HCEC 1CT (cell line): ENCODE measurements around the gene NUAK2.
"Not testable (repeated sequence)": the region's sequence is repeated elsewhere in the genome, so short reads cannot be mapped to it uniquely, and the experiment has no call there.

Experiments
- DNase-seq: peaks from one replicate; pipeline ENCODE4 v3.0.0-alpha.2; 2017

Gene NUAK2

GRCh38 chr1:205317311-205317917 is 4.1 kb downstream of the NUAK2 start:
- DNase-seq, result no peak

GRCh38 chr1:205316161-205316566 is 5.4 kb downstream of the NUAK2 start:
- DNase-seq, result no peak

- DNase-seq, result no peak
Measured at GRCh38 chr1:205315008-205315618, 6.4 kb downstream of the NUAK2 start.

GRCh38 chr1:205313563-205314308 is 7.8 kb downstream of the NUAK2 start:
- peak; percentile 61 for DNase-seq

- no peak for DNase-seq
Measured at GRCh38 chr1:205312866-205313562, 8.5 kb downstream of the NUAK2 start.

- DNase-seq, result no peak
Measured at GRCh38 chr1:205310976-205311704, 10.4 kb downstream of the NUAK2 start.

DNA sequence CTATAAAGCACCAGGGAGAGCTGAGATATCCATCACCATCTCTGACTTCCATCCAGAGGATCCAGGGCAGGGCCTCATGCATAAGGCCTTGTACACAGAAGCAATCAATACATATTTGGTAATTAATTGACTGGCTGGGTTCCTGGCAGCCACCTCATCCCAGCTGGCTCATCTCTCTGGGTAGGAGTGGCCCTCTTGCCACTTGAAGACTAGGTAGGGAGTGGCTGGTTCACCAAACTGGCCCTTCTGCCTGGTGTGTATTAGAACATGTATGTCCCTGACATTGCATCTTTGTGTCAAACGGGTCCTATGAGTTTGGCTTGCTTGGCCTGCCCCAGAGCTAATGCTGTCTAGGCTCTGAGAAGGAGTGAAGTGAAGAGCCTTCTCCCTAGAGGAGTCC is 11.8 kb downstream of the NUAK2 start:
- no peak for DNase-seq

DNA sequence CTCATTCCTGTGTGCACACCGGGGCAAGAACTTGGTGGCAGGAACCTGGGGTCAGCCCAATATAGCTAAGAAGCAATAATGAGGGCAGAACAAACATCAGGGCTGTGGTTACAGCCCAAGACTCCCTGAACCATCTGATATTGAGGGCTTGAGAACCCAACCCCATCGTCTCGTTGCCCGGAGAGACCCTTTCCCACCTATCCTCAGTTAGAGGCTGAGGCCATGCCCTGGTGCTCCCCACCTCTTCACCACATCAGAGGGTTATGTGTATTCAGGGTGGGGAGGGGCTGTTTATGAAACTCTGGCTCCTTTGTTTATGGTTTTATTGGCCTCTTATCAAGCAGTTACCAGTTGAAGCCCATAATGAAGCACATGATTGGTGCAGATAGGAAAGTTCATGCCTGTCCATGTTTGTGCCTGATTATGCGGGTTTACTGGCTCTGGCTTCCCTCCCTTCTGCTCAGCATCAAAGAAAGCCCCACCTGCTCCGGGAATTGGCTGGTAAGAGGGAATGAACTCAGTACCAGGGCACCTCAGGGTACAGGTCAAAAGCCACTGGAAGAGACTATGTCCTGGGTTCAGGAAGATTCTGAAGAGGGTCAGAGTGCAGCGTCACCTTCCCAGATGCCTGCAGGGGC is 14.5 kb downstream of the NUAK2 start:
- no peak for DNase-seq

DNA sequence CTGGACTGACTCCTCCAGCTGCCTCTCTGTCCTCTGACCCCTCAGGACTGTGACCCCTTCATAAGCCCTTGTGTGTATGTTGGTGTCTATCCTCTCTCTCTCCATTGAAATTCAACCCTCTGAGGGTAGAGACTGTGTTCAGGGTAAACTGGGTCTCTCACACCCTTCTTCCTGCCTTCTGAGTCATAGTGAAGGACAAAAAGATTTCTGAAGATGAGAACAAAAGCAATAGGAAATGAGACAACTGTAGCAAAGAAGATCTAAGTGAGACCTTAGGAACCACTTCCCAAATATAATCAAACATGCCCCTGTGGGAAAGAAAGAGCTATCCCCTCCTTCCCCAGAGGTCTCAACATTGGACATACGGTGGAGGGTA is 16.9 kb downstream of the NUAK2 start:
- no peak for DNase-seq

GRCh38 chr1:205304046-205304694 is 17.4 kb downstream of the NUAK2 start:
- no peak for DNase-seq

DNA sequence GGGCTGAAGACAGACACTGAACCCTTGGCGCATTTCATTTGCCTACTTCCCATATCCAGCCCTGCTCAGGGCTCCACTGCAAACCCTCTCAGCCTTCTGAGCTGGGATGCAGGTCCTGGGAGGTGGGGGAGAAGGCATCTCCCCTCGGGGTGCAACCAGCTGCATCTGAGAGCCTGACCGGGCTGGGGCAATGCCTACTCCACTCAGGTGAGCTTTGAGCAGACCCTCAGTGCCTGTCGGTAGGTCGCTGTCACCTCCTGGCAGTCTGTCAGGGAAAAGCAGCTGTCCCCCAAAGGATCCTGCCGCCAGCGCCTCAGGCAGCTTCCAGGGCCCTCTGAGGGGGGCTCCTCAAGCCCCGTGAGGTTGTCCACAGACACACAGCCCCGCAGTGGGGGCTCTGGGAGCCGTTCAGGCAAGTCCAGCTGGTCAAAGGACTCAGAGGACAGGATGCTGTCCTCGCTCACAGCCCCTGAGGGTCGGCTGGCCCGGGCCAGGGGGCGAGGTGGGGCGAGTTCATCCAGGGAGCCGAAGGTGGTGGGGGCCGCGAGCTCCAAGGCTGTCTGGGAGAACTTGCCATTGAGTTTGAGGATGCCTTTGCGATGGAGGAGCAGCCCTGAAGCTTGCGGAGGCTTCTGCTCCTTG is 18.2 kb downstream of the NUAK2 start:
- DNase-seq, result no peak

- DNase-seq, result no peak
Measured at GRCh38 chr1:205301842-205302588, 19.5 kb downstream of the NUAK2 start.

DNA sequence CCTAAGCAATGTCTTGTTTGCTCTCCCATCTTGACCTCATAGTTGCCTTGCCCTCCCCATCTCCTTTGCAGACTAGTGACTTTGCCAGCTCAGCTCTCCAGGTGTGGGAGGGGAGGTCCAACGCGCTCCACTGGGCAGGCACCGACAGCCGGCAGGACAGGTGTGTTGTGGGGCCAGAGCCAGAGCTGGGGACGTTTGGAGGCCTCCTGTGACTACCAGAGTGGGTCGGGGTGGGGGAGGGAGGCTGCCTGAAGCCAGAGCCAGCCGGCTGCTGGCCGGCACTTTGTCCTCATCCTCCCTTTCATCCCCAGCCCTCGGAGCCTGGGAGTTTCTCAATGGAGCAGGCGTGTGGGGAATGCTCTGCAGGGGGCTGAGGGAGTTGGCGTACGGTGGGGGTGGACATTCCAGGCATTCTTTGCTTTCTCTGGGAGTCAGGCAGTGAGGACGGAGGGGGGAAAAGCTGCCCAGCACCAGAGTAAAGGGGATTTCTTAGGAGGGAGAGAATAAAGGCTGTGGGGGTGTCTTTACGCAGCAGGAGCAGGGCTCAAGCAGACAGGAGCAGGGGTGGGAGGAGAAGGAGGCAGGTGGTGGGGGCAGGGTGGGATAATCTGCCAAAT is 20.2 kb downstream of the NUAK2 start:
- DNase-seq, result peak; percentile 90

GRCh38 chr1:205300149-205300548 is 21.4 kb downstream of the NUAK2 start:
- no peak for DNase-seq

- DNase-seq, result peak; percentile 91
Measured at GRCh38 chr1:205298191-205298994, 23.2 kb downstream of the NUAK2 start.

GRCh38 chr1:205297546-205298177 is 23.9 kb downstream of the NUAK2 start:
- DNase-seq, result not testable (repeated sequence)

DNA sequence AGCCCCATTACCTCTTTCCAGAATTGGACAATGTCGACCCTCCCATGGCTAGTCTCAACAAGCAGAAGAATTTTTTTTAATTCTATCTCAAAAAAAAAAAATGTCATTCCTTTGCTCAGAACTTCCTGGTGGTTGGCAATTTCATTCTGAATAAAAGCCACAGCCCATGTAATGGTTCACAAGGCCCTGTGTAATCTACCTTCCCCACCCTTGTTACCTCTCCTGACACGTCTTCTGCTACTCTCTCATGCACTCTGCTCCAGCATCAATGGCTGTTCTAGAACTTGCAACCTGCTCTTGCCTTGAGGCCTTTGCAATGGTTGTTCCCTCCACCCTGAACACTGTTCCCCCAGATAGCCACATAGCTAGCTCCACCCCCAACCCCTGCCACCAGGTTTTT is 25.4 kb downstream of the NUAK2 start:
- DNase-seq, result no peak

DNA sequence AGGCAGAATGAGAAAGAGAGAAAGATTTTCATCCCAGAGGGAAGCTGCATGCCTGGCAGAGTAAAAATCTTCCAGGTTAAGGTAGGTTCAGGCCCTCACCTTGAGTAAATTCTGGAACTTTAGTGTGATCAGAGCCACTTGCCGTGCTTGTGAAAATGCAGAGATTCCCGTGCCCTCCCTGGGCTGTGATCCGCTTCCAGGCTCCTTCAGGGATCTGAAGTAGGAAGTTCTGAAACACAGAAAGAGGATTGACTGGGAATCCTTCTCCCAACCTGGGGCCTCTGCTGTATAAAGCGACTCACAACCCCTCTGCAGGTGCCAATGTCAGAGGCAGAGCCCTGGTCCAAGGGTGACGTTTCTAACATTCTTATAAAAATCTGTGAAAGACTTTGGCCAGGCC is 26.6 kb downstream of the NUAK2 start:
- no peak for DNase-seq
